Measurements from ENCODE around the gene REXO1. TPM values are rescaled to one million over a fixed set of nuclear protein-coding genes. Genes with fewer than 3 reads are reported as not detected.

The REXO1 gene
- polyA plus RNA-seq, 3 donors: 2.8 to 60.8 (median 3.0) TPM

GRCh38 chr19:1855828-1856255 lies 7.6 kb upstream of the REXO1 start:
- H3K4me1 Mint-ChIP-seq: peaks cover 60% of the 10 kb centered on the region
- no peaks in the 10 kb centered on the region for H3K9me3 Mint-ChIP-seq
- peaks cover 80 to 94% of the 10 kb centered on the region in 2 donors for H3K4me1 ChIP-seq (ENCODE audit: control insufficient read depth in 1 of 2, insufficient read depth in 2 of 2, low read length in 2 of 2)
- under 1% methylated on average over 13 of the region's 13 CpGs for WGBS (ENCODE audit: insufficient coverage)
- peaks cover 2 to 6% of the 10 kb centered on the region in 2 donors for H3K36me3 Mint-ChIP-seq
- H3K9me3 ChIP-seq (replicated peaks in 1 of 2; ENCODE audit: control insufficient read depth in 1 of 2, insufficient read depth in 1 of 2, low read length in 2 of 2): no peaks in the 10 kb centered on the region
- peak overlapping the region; percentile 92 to 96 (median 94) for H3K27ac Mint-ChIP-seq
- H3K9ac ChIP-seq (ENCODE audit: insufficient read depth, low read length, poor library complexity, severe bottlenecking): peak overlapping the region; percentile 89
- H3K79me2 ChIP-seq (ENCODE audit: insufficient read depth, low read length): peaks cover 98% of the 10 kb centered on the region
- H3K4me3 Mint-ChIP-seq: peak overlapping the region; percentile 81 to 90
- peak overlapping the region; percentile 86 to 92 for H3K27ac ChIP-seq (ENCODE audit: low read depth in 1 of 2, low read length in 2 of 2)
- DNase-seq: peak in 1 of 3 donors; percentile 22
- peak overlapping the region; percentile 92 for H3K4me2 ChIP-seq (replicated peaks; ENCODE audit: extremely low read depth, low read length, poor library complexity, severe bottlenecking)
- H3K4me3 ChIP-seq (replicated peaks in 1 of 3; ENCODE audit: low read depth in 2 of 3, low read length in 3 of 3): peak overlapping the region; percentile 38 to 97 (median 84)
- no peak for TF ChIP-seq CTCF (IDR thresholded peaks at IDR 0.05)
- peak overlapping the region; percentile 58 for H2AFZ ChIP-seq (ENCODE audit: insufficient read depth, low read depth, low read length, poor library complexity, severe bottlenecking)
- peaks cover 4 to 11% (median 7%) of the 10 kb centered on the region in 3 donors for H3K27me3 Mint-ChIP-seq (ENCODE audit: low read depth in 3 of 3)
- no peaks in the 10 kb centered on the region for H3K27me3 ChIP-seq (ENCODE audit: control insufficient read depth in 2 of 2, insufficient read depth in 2 of 2, low read length in 2 of 2)
- H3K36me3 ChIP-seq (replicated peaks in 1 of 2; ENCODE audit: control insufficient read depth in 1 of 2, insufficient read depth in 2 of 2, low read length in 2 of 2): peaks cover 0 to 2% of the 10 kb centered on the region in 2 donors
- intact Hi-C loops (cut with micrococcal nuclease): no loop called here
- peaks cover 85% of the 10 kb centered on the region for H4K20me1 ChIP-seq (ENCODE audit: insufficient read depth, low read length)

- peaks cover 0 to 2% of the 10 kb centered on the region in 2 donors for H3K36me3 ChIP-seq (replicated peaks in 1 of 2; ENCODE audit: control insufficient read depth in 1 of 2, insufficient read depth in 2 of 2, low read length in 2 of 2)
- WGBS (ENCODE audit: insufficient coverage): 10% methylated on average over 17 of the region's 33 CpGs
- Mint-ChIP-seq H3K4me3 (peak overlapping the region; percentile 81 to 90), H3K9me3 (no peaks in the 10 kb centered on the region), H3K36me3 (peaks cover 2 to 8% of the 10 kb centered on the region in 2 donors), H3K27ac (peak overlapping the region; percentile 92 to 96 (median 94)), H3K27me3 (ENCODE audit: low read depth in 3 of 3) (peaks cover 4 to 11% (median 7%) of the 10 kb centered on the region in 3 donors), H3K4me1 (peaks cover 59% of the 10 kb centered on the region)
- no peaks in the 10 kb centered on the region for H3K27me3 ChIP-seq (ENCODE audit: control insufficient read depth in 2 of 2, insufficient read depth in 2 of 2, low read length in 2 of 2)
- H3K4me2 ChIP-seq (replicated peaks; ENCODE audit: extremely low read depth, low read length, poor library complexity, severe bottlenecking): peak overlapping the region; percentile 92
- H3K9ac ChIP-seq (ENCODE audit: insufficient read depth, low read length, poor library complexity, severe bottlenecking): peak overlapping the region; percentile 89
- peaks cover 73 to 88% of the 10 kb centered on the region in 2 donors for H3K4me1 ChIP-seq (ENCODE audit: control insufficient read depth in 1 of 2, insufficient read depth in 2 of 2, low read length in 2 of 2)
- H3K79me2 ChIP-seq (ENCODE audit: insufficient read depth, low read length): peaks cover 92% of the 10 kb centered on the region
- intact Hi-C loops (cut with micrococcal nuclease): no loop called here
- TF ChIP-seq CTCF (IDR thresholded peaks at IDR 0.05): no peak
- H3K9me3 ChIP-seq (replicated peaks in 1 of 2; ENCODE audit: control insufficient read depth in 1 of 2, insufficient read depth in 1 of 2, low read length in 2 of 2): no peaks in the 10 kb centered on the region
- DNase-seq: peak; percentile 92
- peak overlapping the region; percentile 38 to 97 (median 84) for H3K4me3 ChIP-seq (replicated peaks in 1 of 3; ENCODE audit: low read depth in 2 of 3, low read length in 3 of 3)
- peak overlapping the region; percentile 86 to 92 for H3K27ac ChIP-seq (ENCODE audit: low read depth in 1 of 2, low read length in 2 of 2)
- H4K20me1 ChIP-seq (ENCODE audit: insufficient read depth, low read length): peaks cover 83% of the 10 kb centered on the region
- no peak overlapping the region for H2AFZ ChIP-seq (ENCODE audit: insufficient read depth, low read depth, low read length, poor library complexity, severe bottlenecking)
These were observed 7.0 kb upstream of the REXO1 start for GRCh38 chr19:1855040-1855827.

Measured in CD14-positive monocyte (primary cell).